GM04504 (cell line): ENCODE results near the gene ZNF791.
"Not testable (repeated sequence)": the region's sequence is repeated elsewhere in the genome, so short reads cannot be mapped to it uniquely, and the experiment has no call there.

Source experiments
- DNase-seq: peaks from one replicate; pipeline ENCODE4 v3.0.0-alpha.2; 2012; ENCODE audit warnings: low read depth

Gene ZNF791

GRCh38 chr19:12667731-12668302 is 57.1 kb downstream of the ZNF791 start:
- no peak for DNase-seq

- no peak for DNase-seq
These were observed 57.6 kb downstream of the ZNF791 start for GRCh38 chr19:12668346-12668745.

GRCh38 chr19:12668932-12669269 is 58.2 kb downstream of the ZNF791 start:
- peak; percentile 24 for DNase-seq

GRCh38 chr19:12669270-12670158 is 58.8 kb downstream of the ZNF791 start:
- DNase-seq: peak; percentile 62

GRCh38 chr19:12670159-12670928 is 59.6 kb downstream of the ZNF791 start:
- no peak for DNase-seq

GRCh38 chr19:12672744-12673143 is 62.0 kb downstream of the ZNF791 start:
- DNase-seq: no peak

- DNase-seq: no peak
These were observed 64.7 kb downstream of the ZNF791 start for GRCh38 chr19:12675399-12675798.

GRCh38 chr19:12675940-12676339 is 65.2 kb downstream of the ZNF791 start:
- no peak for DNase-seq

- peak; percentile 53 for DNase-seq
These were observed 65.7 kb downstream of the ZNF791 start for GRCh38 chr19:12676384-12676792.

- DNase-seq: no peak
These were observed 66.2 kb downstream of the ZNF791 start for GRCh38 chr19:12676928-12677327.

- DNase-seq: not testable (repeated sequence)
These were observed 67.3 kb downstream of the ZNF791 start for GRCh38 chr19:12678039-12678438.

- DNase-seq: no peak
These were observed 69.3 kb downstream of the ZNF791 start for GRCh38 chr19:12680034-12680433.

GRCh38 chr19:12681074-12681987 is 70.6 kb downstream of the ZNF791 start, which contains the start of gene DHPS:
Gene DHPS (minus strand): TSS chr19:12681880. CDS start chr19:12681766, 114 bp downstream.
- peak; percentile 95 for DNase-seq
